Breast epithelium (tissue), 3 donors: ENCODE measurements around the gene KIF3B.

Source experiments
- CTCF ChIP-seq, 3 donors: fragments of 450-650 bp; IDR thresholded peaks; one replicate each; pipeline ENCODE4 v1.5.1; 2016 to 2017; ENCODE audit warnings: antibody characterized with exemption in 3 of 3, mild to moderate bottlenecking in 3 of 3, moderate library complexity in 3 of 3
- POLR2A ChIP-seq: fragments of 450-650 bp; IDR thresholded peaks from one replicate; pipeline ENCODE4 v1.6.1; 2016; ENCODE audit warnings: antibody characterized with exemption, mild to moderate bottlenecking, moderate library complexity
- POLR2AphosphoS5 ChIP-seq, 3 donors: sonication (generic); formaldehyde crosslinking; IDR thresholded peaks; one replicate each; pipeline ENCODE4 v1.6.1; 2017; ENCODE audit warnings: antibody characterized with exemption in 3 of 3

GRCh38 chr20:32330555-32330897 lies 53.1 kb downstream of the KIF3B start:
- TF ChIP-seq CTCF (IDR thresholded peaks at IDR 0.05) (no peak), POLR2AphosphoS5 (IDR thresholded peaks at IDR 0.05) (no peak), POLR2A (no peak)
